Suprapubic skin (tissue), 4 donors: ENCODE measurements around the gene SULT1B1. TPM values are rescaled to one million over a fixed set of nuclear protein-coding genes. Genes with fewer than 3 reads are reported as not detected.
A peak's percentile ranks its signal among the peaks of the same experiment; 100 is the strongest.

Experiments used
- DNase-seq, 2 donors: peaks; one replicate each; pipeline ENCODE4 v3.0.0-alpha.2; 2019; ENCODE audit warnings: low spot score in 2 of 2
- H3K27ac ChIP-seq: fragments of 200-600 bp; sonication (generic); one replicate; pipeline ENCODE4 v1.5.1; 2019
- H3K27me3 ChIP-seq: fragments of 200-600 bp; sonication (generic); one replicate; pipeline ENCODE4 v1.5.1; 2019
- H3K36me3 ChIP-seq: fragments of 200-600 bp; sonication (generic); one replicate; pipeline ENCODE4 v1.5.1; 2019
- H3K4me1 ChIP-seq: fragments of 200-600 bp; sonication (generic); one replicate; pipeline ENCODE4 v1.5.1; 2019
- H3K4me3 ChIP-seq: fragments of 200-600 bp; sonication (generic); one replicate; pipeline ENCODE4 v1.5.1; 2019; ENCODE audit warnings: mild to moderate bottlenecking
- H3K9me3 ChIP-seq: fragments of 200-600 bp; sonication (generic); one replicate; pipeline ENCODE4 v1.5.1; 2019
- EP300 ChIP-seq: sonication (generic); formaldehyde crosslinking; IDR thresholded peaks from one replicate; pipeline ENCODE4 v1.6.1; 2017; ENCODE audit warnings: antibody characterized with exemption
- POLR2A ChIP-seq, 2 donors: fragments of 450-650 bp; IDR thresholded peaks; one replicate each; pipeline ENCODE4 v1.6.1; 2017; ENCODE audit warnings: antibody characterized with exemption in 2 of 2, mild to moderate bottlenecking in 2 of 2, moderate library complexity in 2 of 2
- POLR2AphosphoS5 ChIP-seq, 3 donors: sonication (generic); formaldehyde crosslinking; IDR thresholded peaks; one replicate each; pipeline ENCODE4 v1.6.1; 2017; ENCODE audit warnings: antibody characterized with exemption in 3 of 3
- WGBS: methylation state at CpG from one replicate; pipeline ENCODE4 v1.1.5; 2018; 5-methylcytosine and 5-hydroxymethylcytosine counted together
- total RNA-seq, 4 donors: library from RNA; depleted of rRNA; stranded (reverse); fragments of >200 nt; gene quantifications; one replicate each; pipeline ENCODE4 v1.1.0, GENCODE V29; 2016
- TF ChIP-seq, protein P1 (sequence below), 2 donors: fragments of 200-600 bp in 1 of 2; fragments of 450-650 bp in 1 of 2; sonication (generic) in 1 of 2; IDR thresholded peaks; one replicate each; pipeline ENCODE4 v1.5.1; 2016 to 2019; ENCODE audit warnings: antibody characterized with exemption in 2 of 2, mild to moderate bottlenecking in 1 of 2, moderate library complexity in 1 of 2

The SULT1B1 gene
- total RNA-seq, 4 donors from 2014 or later: 0.08 to 0.24 (median 0.23) TPM

DNA sequence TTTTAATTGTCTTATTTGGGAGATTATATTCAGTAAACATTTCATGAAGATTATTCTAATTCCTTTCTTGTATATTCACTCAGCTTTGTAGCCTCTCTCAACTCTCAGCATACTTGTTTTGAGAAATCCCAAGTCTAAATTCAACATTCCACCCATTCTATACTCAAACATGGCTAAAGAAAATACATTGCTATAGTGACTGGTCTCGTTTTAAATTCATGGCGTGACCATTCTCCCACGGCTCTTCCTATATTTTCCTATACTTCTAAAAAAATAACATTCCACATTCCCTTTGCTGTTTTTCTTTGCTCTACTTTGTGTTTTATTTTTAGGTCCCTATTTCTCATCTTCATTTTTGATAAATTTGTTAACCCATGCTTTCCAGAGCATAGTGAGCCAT is 58.2 kb downstream of the SULT1B1 start:
- TF ChIP-seq, protein P1, sequence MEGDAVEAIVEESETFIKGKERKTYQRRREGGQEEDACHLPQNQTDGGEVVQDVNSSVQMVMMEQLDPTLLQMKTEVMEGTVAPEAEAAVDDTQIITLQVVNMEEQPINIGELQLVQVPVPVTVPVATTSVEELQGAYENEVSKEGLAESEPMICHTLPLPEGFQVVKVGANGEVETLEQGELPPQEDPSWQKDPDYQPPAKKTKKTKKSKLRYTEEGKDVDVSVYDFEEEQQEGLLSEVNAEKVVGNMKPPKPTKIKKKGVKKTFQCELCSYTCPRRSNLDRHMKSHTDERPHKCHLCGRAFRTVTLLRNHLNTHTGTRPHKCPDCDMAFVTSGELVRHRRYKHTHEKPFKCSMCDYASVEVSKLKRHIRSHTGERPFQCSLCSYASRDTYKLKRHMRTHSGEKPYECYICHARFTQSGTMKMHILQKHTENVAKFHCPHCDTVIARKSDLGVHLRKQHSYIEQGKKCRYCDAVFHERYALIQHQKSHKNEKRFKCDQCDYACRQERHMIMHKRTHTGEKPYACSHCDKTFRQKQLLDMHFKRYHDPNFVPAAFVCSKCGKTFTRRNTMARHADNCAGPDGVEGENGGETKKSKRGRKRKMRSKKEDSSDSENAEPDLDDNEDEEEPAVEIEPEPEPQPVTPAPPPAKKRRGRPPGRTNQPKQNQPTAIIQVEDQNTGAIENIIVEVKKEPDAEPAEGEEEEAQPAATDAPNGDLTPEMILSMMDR (IDR thresholded peaks at IDR 0.05): no peak
- TF ChIP-seq EP300 (no peak), POLR2AphosphoS5 (IDR thresholded peaks at IDR 0.05) (no peak), POLR2A (IDR thresholded peaks at IDR 0.05) (no peak)
- Histone ChIP-seq H3K36me3 (no peaks in the 10 kb centered on the region), H3K4me1 (no peaks in the 10 kb centered on the region), H3K9me3 (no peaks in the 10 kb centered on the region), H3K27me3 (no peaks in the 10 kb centered on the region), H3K27ac (no peak overlapping the region), H3K4me3 (no peak overlapping the region)
- 93% methylated on average over 3 of the region's 3 CpGs for WGBS
- no peak for DNase-seq

DNA sequence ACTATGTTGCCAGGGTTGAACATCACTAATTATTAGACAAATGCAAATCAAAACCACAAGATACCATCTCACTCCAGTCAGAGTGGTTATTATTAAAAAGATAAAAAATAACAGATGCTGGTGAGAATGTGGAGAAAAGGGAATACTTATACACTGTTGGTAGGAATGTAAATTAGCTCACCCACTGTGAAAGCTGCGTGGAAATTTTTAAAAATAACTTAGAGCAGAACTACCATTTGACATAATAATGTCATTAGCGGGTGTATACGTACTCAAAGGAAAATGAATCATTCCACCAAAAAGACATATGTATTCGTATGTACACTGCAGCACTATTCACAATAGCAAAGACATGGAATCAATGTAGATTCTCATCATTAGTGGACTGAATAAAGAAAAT is 58.7 kb downstream of the SULT1B1 start:
- TF ChIP-seq, protein P1 (IDR thresholded peaks at IDR 0.05): no peak
- TF ChIP-seq POLR2AphosphoS5 (IDR thresholded peaks at IDR 0.05) (no peak), EP300 (no peak), POLR2A (IDR thresholded peaks at IDR 0.05) (no peak)
- Histone ChIP-seq H3K27ac (no peak overlapping the region), H3K4me1 (no peaks in the 10 kb centered on the region), H3K9me3 (no peaks in the 10 kb centered on the region), H3K4me3 (no peak overlapping the region), H3K27me3 (no peaks in the 10 kb centered on the region), H3K36me3 (no peaks in the 10 kb centered on the region)
- WGBS: 80% methylated on average over 4 of the region's 4 CpGs
- DNase-seq: no peak

DNA sequence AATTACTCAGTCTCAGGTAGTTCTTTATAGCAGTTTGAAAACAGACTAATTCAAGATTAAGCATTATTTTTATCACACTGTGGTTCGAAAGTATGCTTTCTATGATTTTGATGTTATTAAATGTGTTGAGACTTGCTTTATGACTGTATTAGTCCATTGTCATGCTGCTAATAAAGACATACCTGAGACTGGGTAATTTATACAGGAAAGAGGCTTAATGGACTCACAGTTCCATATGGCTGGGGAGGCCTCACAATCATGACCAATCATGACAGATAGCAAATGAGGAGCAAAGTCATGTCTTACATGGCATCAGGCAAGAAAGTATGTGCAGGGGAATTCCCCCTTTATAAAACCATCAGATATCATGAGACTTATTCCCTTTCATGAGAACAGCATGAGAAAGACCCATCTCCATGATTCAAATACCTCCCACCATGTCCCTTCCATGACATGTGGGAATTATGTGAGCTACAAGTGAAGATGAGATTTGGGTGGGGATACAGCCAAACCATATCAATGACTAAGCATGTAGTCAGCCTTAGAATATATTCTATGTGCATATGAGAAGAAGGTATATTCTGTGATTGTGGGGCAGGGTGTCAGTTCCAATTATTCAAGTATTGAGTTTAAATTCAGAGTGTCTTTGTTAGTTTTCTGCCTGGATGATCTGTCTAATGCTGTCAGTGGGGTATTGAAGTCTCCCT is 62.7 kb downstream of the SULT1B1 start:
- Histone ChIP-seq H3K27ac (no peak overlapping the region), H3K27me3 (no peaks in the 10 kb centered on the region), H3K4me1 (no peaks in the 10 kb centered on the region), H3K36me3 (no peaks in the 10 kb centered on the region), H3K4me3 (no peak overlapping the region), H3K9me3 (no peaks in the 10 kb centered on the region)
- DNase-seq: no peak
- TF ChIP-seq POLR2A (IDR thresholded peaks at IDR 0.05): no peak
- TF ChIP-seq EP300: no peak
- TF ChIP-seq POLR2AphosphoS5 (IDR thresholded peaks at IDR 0.05): no peak
- TF ChIP-seq, protein P1 (IDR thresholded peaks at IDR 0.05): no peak
- WGBS: 42% methylated on average over 1 of the region's 1 CpG

DNA sequence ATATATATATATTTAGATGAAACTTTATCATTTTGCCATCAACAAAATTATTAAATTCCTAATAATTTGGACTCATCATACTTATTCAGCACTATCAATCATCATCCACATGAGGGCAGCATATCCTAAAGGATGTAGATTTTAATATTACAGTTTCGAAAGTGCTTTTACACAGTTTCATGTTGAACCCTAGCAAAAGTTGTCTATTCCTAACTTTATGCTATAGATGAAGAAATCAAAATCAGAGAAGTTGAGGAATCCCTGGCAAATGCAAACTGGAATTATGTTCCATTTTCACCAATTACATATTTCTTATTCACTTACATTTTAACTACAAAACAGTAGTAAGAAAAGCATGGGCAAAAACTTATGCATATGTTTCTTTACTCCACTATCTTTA is 70.8 kb downstream of the SULT1B1 start:
- no peaks in the 10 kb centered on the region for H3K9me3 ChIP-seq
- H3K4me3 ChIP-seq: no peak overlapping the region
- H3K36me3 ChIP-seq: no peaks in the 10 kb centered on the region
- H3K27me3 ChIP-seq: no peaks in the 10 kb centered on the region
- 0% methylated on average over 1 of the region's 1 CpG for WGBS
- H3K27ac ChIP-seq: no peak overlapping the region
- DNase-seq: no peak
- TF ChIP-seq POLR2AphosphoS5 (IDR thresholded peaks at IDR 0.05) (no peak), EP300 (no peak), POLR2A (IDR thresholded peaks at IDR 0.05) (no peak)
- TF ChIP-seq, protein P1 (IDR thresholded peaks at IDR 0.05): peak; percentile 21 to 33
- peaks cover 3% of the 10 kb centered on the region for H3K4me1 ChIP-seq

DNA sequence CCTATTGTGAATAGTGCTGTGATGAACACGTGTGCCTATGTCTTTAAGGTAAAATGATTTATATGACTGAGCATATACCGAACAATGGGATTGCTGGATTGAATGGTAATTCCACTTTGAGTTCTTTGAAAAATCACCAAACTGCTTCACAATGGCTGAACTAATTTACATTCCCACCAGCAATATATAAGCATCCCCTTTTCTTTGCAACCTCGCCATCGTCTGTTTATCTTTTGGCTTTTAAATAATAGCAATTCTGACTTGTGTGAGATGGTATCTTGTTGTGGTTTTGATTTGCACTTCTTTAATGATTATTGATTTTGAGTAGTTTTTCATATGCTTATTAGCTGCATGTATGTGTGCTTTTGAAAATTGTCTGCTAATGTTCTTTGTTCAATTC is 75.6 kb downstream of the SULT1B1 start:
- no peak overlapping the region for H3K27ac ChIP-seq
- no peaks in the 10 kb centered on the region for H3K27me3 ChIP-seq
- WGBS: 63% methylated on average over 4 of the region's 4 CpGs
- DNase-seq: no peak
- no peaks in the 10 kb centered on the region for H3K36me3 ChIP-seq
- H3K4me1 ChIP-seq: peaks cover 2% of the 10 kb centered on the region
- TF ChIP-seq POLR2A (IDR thresholded peaks at IDR 0.05) (no peak), EP300 (no peak), POLR2AphosphoS5 (IDR thresholded peaks at IDR 0.05) (no peak)
- TF ChIP-seq, protein P1 (IDR thresholded peaks at IDR 0.05): no peak
- H3K9me3 ChIP-seq: no peaks in the 10 kb centered on the region
- no peak overlapping the region for H3K4me3 ChIP-seq

Other genes with a start within 250 kb of the SULT1B1 start
- gene UGT2A2, start 121.0 kb downstream of the SULT1B1 start, total RNA-seq: not detected
- 1 to 10 TPM in 3 of 4 donors, not detected in 1; 1.6 to 2.4 (median 1.9) TPM for gene UGT2A1, start 107.4 kb downstream of the SULT1B1 start, total RNA-seq
- 100 to 1,000 TPM in 1 of 4 donors, 10 to 100 TPM in 3; 18.6 to 198 (median 44.1) TPM for gene SULT1E1, start 99.5 kb upstream of the SULT1B1 start, total RNA-seq
- not detected for gene CSN1S1, start 170.4 kb upstream of the SULT1B1 start, total RNA-seq
- gene CSN2, start 205.1 kb upstream of the SULT1B1 start, total RNA-seq: not detected
- not detected for gene STATH, start 235.3 kb upstream of the SULT1B1 start, total RNA-seq